ENCODE results near the gene PRCC. TPM values are rescaled to one million over a fixed set of nuclear protein-coding genes. Genes with fewer than 3 reads are reported as not detected.

The PRCC gene
- total RNA-seq, 1 experiment from 2014 or later, result 103 TPM

GRCh38 chr1:156846643-156847042 lies 79.3 kb downstream of the PRCC start:
- CTCF ChIA-PET, result no interaction called here
- Histone ChIP-seq H3K36me3 (ENCODE audit: low read depth, low read length) (no peaks in the 10 kb centered on the region), H3K4me2 (ENCODE audit: low read length) (no peak overlapping the region), H3K9me2 (replicated peaks; ENCODE audit: low read length) (no peaks in the 10 kb centered on the region), H4K20me1 (ENCODE audit: low read length) (no peaks in the 10 kb centered on the region), H2AFZ (ENCODE audit: low read length) (no peak overlapping the region), H3K27ac (ENCODE audit: low read length) (no peak overlapping the region), H3K4me3 (ENCODE audit: low read length) (no peak overlapping the region), H3K27me3 (ENCODE audit: low read length) (no peaks in the 10 kb centered on the region), H3F3A (ENCODE audit: low read length, unreplicated experiment) (no peaks in the 10 kb centered on the region), H3K4me1 (ENCODE audit: insufficient read depth, low read length) (no peaks in the 10 kb centered on the region), H3K9me3 (ENCODE audit: low read length) (no peaks in the 10 kb centered on the region), H3K9ac (ENCODE audit: low read length) (no peak overlapping the region), H3K79me2 (ENCODE audit: low read length) (no peaks in the 10 kb centered on the region)
- no peak for ATAC-seq
- BruUV-seq (replicated peaks), result no TSS peak
- intact Hi-C loops (cut with micrococcal nuclease), result no loop called here
- POLR2A ChIA-PET (ENCODE audit: unreplicated experiment), result no interaction called here
- DNase-seq, result no peak
- TF ChIP-seq EZH2phosphoT487 (IDR thresholded peaks at IDR 0.05; ENCODE audit: borderline replicate concordance, low read length), result no peak
- no peak for TF ChIP-seq CTCF (conservative IDR thresholded peaks at IDR 0.05; ENCODE audit: low read depth, low read length)
- TF ChIP-seq EZH2 (IDR thresholded peaks at IDR 0.05; ENCODE audit: low read length, unreplicated experiment), result no peak

- H3K27ac ChIP-seq (ENCODE audit: low read length), result no peak overlapping the region
- no peaks in the 10 kb centered on the region for H4K20me1 ChIP-seq (ENCODE audit: low read length)
- no peaks in the 10 kb centered on the region for H3K79me2 ChIP-seq (ENCODE audit: low read length)
- H3K4me2 ChIP-seq (ENCODE audit: low read length), result no peak overlapping the region
- H3K36me3 ChIP-seq (ENCODE audit: low read depth, low read length), result no peaks in the 10 kb centered on the region
- 0 out of 2 replicates have a peak, but pooled peaks cover 5% of the 10 kb centered on the region for H3K4me1 ChIP-seq (ENCODE audit: insufficient read depth, low read length)
- intact Hi-C loops (cut with micrococcal nuclease), result no loop called here
- DNase-seq, result no peak
- no peaks in the 10 kb centered on the region for H3K27me3 ChIP-seq (ENCODE audit: low read length)
- TF ChIP-seq EZH2phosphoT487 (IDR thresholded peaks at IDR 0.05; ENCODE audit: borderline replicate concordance, low read length) (no peak), CTCF (conservative IDR thresholded peaks at IDR 0.05; ENCODE audit: low read depth, low read length) (no peak), EZH2 (IDR thresholded peaks at IDR 0.05; ENCODE audit: low read length, unreplicated experiment) (no peak)
- H3F3A ChIP-seq (ENCODE audit: low read length, unreplicated experiment), result no peaks in the 10 kb centered on the region
- H2AFZ ChIP-seq (ENCODE audit: low read length), result no peak overlapping the region
- BruUV-seq (replicated peaks), result no TSS peak
- H3K9me2 ChIP-seq (replicated peaks; ENCODE audit: low read length), result no peaks in the 10 kb centered on the region
- H3K9me3 ChIP-seq (ENCODE audit: low read length), result no peaks in the 10 kb centered on the region
- H3K9ac ChIP-seq (ENCODE audit: low read length), result no peak overlapping the region
- ChIA-PET CTCF (interaction anchor here (0.7 kb wide), 1 partner anchor 38 kb away, joined by 3 read pairs; no protein-coding TSS in a partner anchor), POLR2A (ENCODE audit: unreplicated experiment) (no interaction called here)
- no peak for ATAC-seq
- H3K4me3 ChIP-seq (ENCODE audit: low read length), result no peak overlapping the region
These were observed 80.5 kb downstream of the PRCC start for GRCh38 chr1:156847591-156848460.
